ENCODE results near the gene ST8SIA4.

ST8SIA4 gene

GRCh38 chr5:100903039-100903887 lies at the start of gene ST8SIA4:
Gene ST8SIA4, minus strand, starts transcription at chr5:100903282. Its CDS starts 327 bp downstream, at chr5:100902955.
- TF ChIP-seq CTCF (IDR thresholded peaks at IDR 0.05; ENCODE audit: low read length, missing control alignments): no peak
- H3K4me3 ChIP-seq (replicated peaks; ENCODE audit: low read depth, low read length): peak within 1 kb of the TSS; percentile 63
- DNase-seq (ENCODE audit: low read depth): peak; percentile 59

- no peak for TF ChIP-seq CTCF (IDR thresholded peaks at IDR 0.05; ENCODE audit: low read length, missing control alignments)
- H3K4me3 ChIP-seq (replicated peaks; ENCODE audit: low read depth, low read length): no peak overlapping the region
- no peak for DNase-seq (ENCODE audit: low read depth)
Observed at GRCh38 chr5:100950985-100951384, 47.9 kb upstream of the ST8SIA4 start.

GRCh38 chr5:100913298-100913697 lies 10.2 kb upstream of the ST8SIA4 start:
- no peak for DNase-seq (ENCODE audit: low read depth)
- no peak for TF ChIP-seq CTCF (IDR thresholded peaks at IDR 0.05; ENCODE audit: low read length, missing control alignments)
- no peak overlapping the region for H3K4me3 ChIP-seq (replicated peaks; ENCODE audit: low read depth, low read length)

GRCh38 chr5:100909034-100909433 lies 6.0 kb upstream of the ST8SIA4 start:
- no peak overlapping the region for H3K4me3 ChIP-seq (replicated peaks; ENCODE audit: low read depth, low read length)
- no peak for DNase-seq (ENCODE audit: low read depth)
- no peak for TF ChIP-seq CTCF (IDR thresholded peaks at IDR 0.05; ENCODE audit: low read length, missing control alignments)

- H3K4me3 ChIP-seq (replicated peaks; ENCODE audit: low read depth, low read length): no peak overlapping the region
- TF ChIP-seq CTCF (IDR thresholded peaks at IDR 0.05; ENCODE audit: low read length, missing control alignments): no peak
- no peak for DNase-seq (ENCODE audit: low read depth)
Observed at GRCh38 chr5:100905259-100905914, 2.3 kb upstream of the ST8SIA4 start.

- DNase-seq (ENCODE audit: low read depth): no peak
- TF ChIP-seq CTCF (IDR thresholded peaks at IDR 0.05; ENCODE audit: low read length, missing control alignments): no peak
- no peak overlapping the region for H3K4me3 ChIP-seq (replicated peaks; ENCODE audit: low read depth, low read length)
Observed at GRCh38 chr5:100904259-100904861, 1.3 kb upstream of the ST8SIA4 start.

Data from fibroblast of pulmonary artery (primary cell).